AG09309 (cell line): ENCODE data around the gene SLC6A6.

ENCODE experiments used
- DNase-seq: peaks from one replicate; pipeline ENCODE4 v3.0.0-alpha.2; 2010; ENCODE audit warnings: low read depth
- H3K4me3 ChIP-seq: 2 replicates; pipeline ENCODE4 v1.5.1; 2011; ENCODE audit warnings: mild to moderate bottlenecking, low read depth, low read length, moderate library complexity; ENCODE audit not compliant: control insufficient read depth
- CTCF ChIP-seq: IDR thresholded peaks from 2 replicates; pipeline ENCODE4 v1.5.1; 2011; ENCODE audit warnings: mild to moderate bottlenecking, low read depth, low read length, inconsistent platforms; ENCODE audit not compliant: insufficient read depth, control insufficient read depth; ENCODE audit errors: missing control alignments

SLC6A6 gene

GRCh38 chr3:14459787-14460186 is 57.4 kb downstream of the SLC6A6 start:
- no peak for TF ChIP-seq CTCF
- no peak overlapping the region for H3K4me3 ChIP-seq
- DNase-seq, result no peak

GRCh38 chr3:14460342-14461005 is 58.1 kb downstream of the SLC6A6 start:
- no peak overlapping the region for H3K4me3 ChIP-seq
- TF ChIP-seq CTCF, result no peak
- DNase-seq, result peak; percentile 94

- H3K4me3 ChIP-seq, result no peak overlapping the region
- no peak for DNase-seq
- no peak for TF ChIP-seq CTCF
Observed at GRCh38 chr3:14461006-14461747, 58.8 kb downstream of the SLC6A6 start.

- DNase-seq, result no peak
- H3K4me3 ChIP-seq, result no peak overlapping the region
- peak; percentile 87 for TF ChIP-seq CTCF
Observed at GRCh38 chr3:14461748-14462324, 59.4 kb downstream of the SLC6A6 start.

GRCh38 chr3:14462738-14463137 is 60.3 kb downstream of the SLC6A6 start:
- no peak overlapping the region for H3K4me3 ChIP-seq
- no peak for DNase-seq
- TF ChIP-seq CTCF, result no peak

GRCh38 chr3:14463330-14464140 is 61.1 kb downstream of the SLC6A6 start:
- no peak overlapping the region for H3K4me3 ChIP-seq
- no peak for DNase-seq
- TF ChIP-seq CTCF, result no peak
